IPS-NIHi7 (cell line): ENCODE data around the gene TMEM126A.

Source experiments
- DNase-seq: peaks from one replicate; pipeline ENCODE4 v3.0.0; 2012; ENCODE audit warnings: mixed read lengths; ENCODE audit errors: extremely low spot score

The TMEM126A gene

GRCh38 chr11:85695546-85695945 is 47.8 kb downstream of the TMEM126A start:
- DNase-seq, result no peak

- DNase-seq, result no peak
Measured at GRCh38 chr11:85697747-85698146, 50.0 kb downstream of the TMEM126A start.

- no peak for DNase-seq
Measured at GRCh38 chr11:85698195-85698594, 50.4 kb downstream of the TMEM126A start.

- no peak for DNase-seq
Measured at GRCh38 chr11:85699957-85700741, 52.4 kb downstream of the TMEM126A start.

- DNase-seq, result no peak
Measured at GRCh38 chr11:85704967-85705366, 57.2 kb downstream of the TMEM126A start.

- DNase-seq, result no peak
Measured at GRCh38 chr11:85705800-85706199, 58.0 kb downstream of the TMEM126A start.
